ENCODE results near the gene PA2G4. TPM values are rescaled to one million over a fixed set of nuclear protein-coding genes. Genes with fewer than 3 reads are reported as not detected.

The PA2G4 gene
- total and polyA plus RNA-seq, 2 donors (not counting 3 experiments of a cell fraction or from before 2014, with no cell fraction given) = 121 to 188 TPM

- CTCF ChIA-PET = no interaction called here
- Histone ChIP-seq H3K9me3 (replicated peaks; ENCODE audit: control insufficient read depth, insufficient read depth, low read length) (no peaks in the 10 kb centered on the region), H3K4me2 (ENCODE audit: insufficient read depth, low read length) (no peak overlapping the region), H3K9ac (replicated peaks; ENCODE audit: extremely low read depth, insufficient read depth, low read length) (no peak overlapping the region), H3K9me1 (replicated peaks; ENCODE audit: control insufficient read depth, extremely low read depth, insufficient read depth, low read length) (no peaks in the 10 kb centered on the region), H3K36me3 (ENCODE audit: control insufficient read depth in 2 of 2, extremely low read depth in 1 of 2, insufficient read depth in 2 of 2, low read length in 2 of 2) (peaks cover 9 to 33% of the 10 kb centered on the region in 2 experiments), H3K79me2 (ENCODE audit: control insufficient read depth, insufficient read depth, low read length) (peaks cover 19% of the 10 kb centered on the region), H3K27me3 (ENCODE audit: control insufficient read depth in 2 of 2, insufficient read depth in 2 of 2, low read length in 2 of 2) (no peaks in the 10 kb centered on the region), H3K27ac (ENCODE audit: insufficient read depth, low read depth, low read length) (no peak overlapping the region), H2AFZ (ENCODE audit: low read depth, low read length) (no peak overlapping the region), H3K4me3 (replicated peaks in 1 of 3; ENCODE audit: insufficient read depth in 1 of 3, low read depth in 1 of 3, low read length in 3 of 3) (no peak overlapping the region), H4K20me1 (replicated peaks; ENCODE audit: control insufficient read depth, extremely low read depth, insufficient read depth, low read length) (no peaks in the 10 kb centered on the region), H3K4me1 (ENCODE audit: control insufficient read depth, extremely low read depth, insufficient read depth, low read length) (peaks cover 22% of the 10 kb centered on the region)
- FAIRE-seq (no peak), DNase-seq (ENCODE audit: low read depth, low spot score) (no peak)
- POLR2A ChIA-PET = interaction anchor here (0.5 kb wide), 1 partner anchor 31 kb away, joined by 3 read pairs; no protein-coding TSS in a partner anchor
- TF ChIP-seq MAX (IDR thresholded peaks at IDR 0.05; ENCODE audit: insufficient read depth, insufficient read length) (no peak), CTCF (IDR thresholded peaks at IDR 0.05; ENCODE audit: extremely low read depth in 1 of 2, insufficient read depth in 1 of 2, low read depth in 1 of 2, low read length in 2 of 2) (no peak), POLR2A (IDR thresholded peaks at IDR 0.05; ENCODE audit: low read depth, low read length) (no peak), EZH2 (IDR thresholded peaks at IDR 0.05; ENCODE audit: borderline replicate concordance, low read depth, low read length, severe bottlenecking) (no peak), MYC (IDR thresholded peaks at IDR 0.05; ENCODE audit: low read depth, low read length) (no peak), JUN (IDR thresholded peaks at IDR 0.05; ENCODE audit: borderline replicate concordance, insufficient read depth, insufficient read length, low read depth) (no peak), FOS (IDR thresholded peaks at IDR 0.05; ENCODE audit: borderline replicate concordance, insufficient read depth, low read length) (no peak), POLR2AphosphoS5 (IDR thresholded peaks at IDR 0.05; ENCODE audit: insufficient read depth, low read depth, low read length) (no peak), GATA2 (IDR thresholded peaks at IDR 0.05; ENCODE audit: insufficient read depth, insufficient read length, low read depth, low read length) (no peak)
- no TSS peak for BruUV-seq (replicated peaks)
- intact Hi-C loops (cut with micrococcal nuclease) (no loop called here), dilution Hi-C loops (cut with MboI; ENCODE audit: extremely low pct_ligation_motif_present, low sequenced_read_pairs) (no loop called here)
Observed at GRCh38 chr12:56130876-56131275, 26.5 kb downstream of the PA2G4 start.
